Smooth muscle cell (in vitro differentiated cells): Measurements from ENCODE around the gene DAB2. TPM values are rescaled to one million over a fixed set of nuclear protein-coding genes. Genes with fewer than 3 reads are reported as not detected.

ENCODE experiments used
- DNase-seq: peaks from one replicate; lab custom pipeline; 2025; ENCODE audit not compliant: unreplicated experiment; lab: John Stamatoyannopoulos, UW
- H2AFZ ChIP-seq: fragments of 200-600 bp; sonication (generic); 2 replicates; pipeline ENCODE4 v1.6.0; 2016; ENCODE audit warnings: antibody characterized with exemption, low read depth, mild to moderate bottlenecking
- H3F3A ChIP-seq: fragments of 200-600 bp; sonication (generic); 2 replicates; pipeline ENCODE4 v1.6.0; 2017; ENCODE audit warnings: antibody characterized with exemption, low read depth
- H3K27ac ChIP-seq: fragments of 200-600 bp; sonication (generic); 2 replicates; pipeline ENCODE4 v1.5.1; 2016; ENCODE audit warnings: low read depth, mild to moderate bottlenecking
- H3K27me3 ChIP-seq: fragments of 200-600 bp; sonication (generic); 2 replicates; pipeline ENCODE4 v1.6.1; 2016; ENCODE audit warnings: low read depth, mild to moderate bottlenecking
- H3K36me3 ChIP-seq: fragments of 200-600 bp; sonication (generic); 2 replicates; pipeline ENCODE4 v1.5.1; 2016; ENCODE audit warnings: low read depth
- H3K4me1 ChIP-seq: fragments of 200-600 bp; sonication (generic); 2 replicates; pipeline ENCODE4 v1.5.1; 2016; ENCODE audit warnings: low read depth
- H3K4me2 ChIP-seq: fragments of 200-600 bp; sonication (generic); 2 replicates; pipeline ENCODE4 v1.6.0; 2016; ENCODE audit warnings: mild to moderate bottlenecking
- H3K4me3 ChIP-seq: fragments of 200-600 bp; sonication (generic); 2 replicates; pipeline ENCODE4 v1.5.1; 2016; ENCODE audit warnings: mild to moderate bottlenecking
- H3K79me2 ChIP-seq: fragments of 200-600 bp; sonication (generic); 2 replicates; pipeline ENCODE4 v1.6.0; 2016; ENCODE audit warnings: low read depth, mild to moderate bottlenecking
- H3K9ac ChIP-seq: fragments of 200-600 bp; sonication (generic); 2 replicates; pipeline ENCODE4 v1.6.0; 2016; ENCODE audit warnings: low read depth
- H3K9me3 ChIP-seq: fragments of 200-600 bp; sonication (generic); replicated peaks from 2 replicates; pipeline ENCODE4 v1.5.1; 2016; ENCODE audit warnings: low read depth
- H4K20me1 ChIP-seq: fragments of 200-600 bp; sonication (generic); 2 replicates; pipeline ENCODE4 v1.6.0; 2016; ENCODE audit warnings: low read depth
- CTCF ChIP-seq: fragments of 200-600 bp; sonication (generic); IDR thresholded peaks from 2 replicates; pipeline ENCODE4 v1.5.1; 2017; ENCODE audit warnings: borderline replicate concordance, mild to moderate bottlenecking, antibody characterized with exemption; ENCODE audit not compliant: insufficient read depth, poor library complexity, severe bottlenecking
- WGBS: methylation state at CpG from one replicate; pipeline ENCODE4 v1.1.7; 2016; ENCODE audit warnings: low lambda C conversion rate; 5-methylcytosine and 5-hydroxymethylcytosine counted together
- polyA plus RNA-seq: library from polyadenylated mRNA; unstranded; fragments of >200 nt; fragmentation: Nextera tagmentation; extraction: Ambion mirVana; gene quantifications from 2 replicates; pipeline ENCODE4 v1.2.1, GENCODE V29; 2016
- total RNA-seq: library from RNA; depleted of rRNA; stranded (reverse); fragments of >200 nt; gene quantifications from 2 replicates; pipeline ENCODE4 v1.2.3, GENCODE V29; 2014

The DAB2 gene
- total and polyA plus RNA-seq, 2 experiments from 2014 or later: 87.2 to 105 TPM

- H3K9ac ChIP-seq: no peak overlapping the region
- H3K4me3 ChIP-seq: no peak overlapping the region
- H3K4me2 ChIP-seq: peak overlapping the region; percentile 84
- peak overlapping the region; percentile 87 for H3K27ac ChIP-seq
- WGBS: 32% methylated on average over 1 of the region's 1 CpG
- H4K20me1 ChIP-seq: peaks cover 86% of the 10 kb centered on the region
- H3F3A ChIP-seq: peaks cover 21% of the 10 kb centered on the region
- no peak for TF ChIP-seq CTCF
- peaks cover 87% of the 10 kb centered on the region for H3K79me2 ChIP-seq
- no peaks in the 10 kb centered on the region for H3K36me3 ChIP-seq
- DNase-seq: no peak
- H3K4me1 ChIP-seq: peaks cover 19% of the 10 kb centered on the region
- no peaks in the 10 kb centered on the region for H3K27me3 ChIP-seq
- H3K9me3 ChIP-seq: no peaks in the 10 kb centered on the region
- H2AFZ ChIP-seq: no peak overlapping the region
These were observed 5.0 kb downstream of the DAB2 start for GRCh38 chr5:39419796-39420195.

- peaks cover 96% of the 10 kb centered on the region for H3K79me2 ChIP-seq
- H3K9me3 ChIP-seq: no peaks in the 10 kb centered on the region
- TF ChIP-seq CTCF: no peak
- no peak overlapping the region for H3K4me2 ChIP-seq
- H3K36me3 ChIP-seq: no peaks in the 10 kb centered on the region
- peaks cover 98% of the 10 kb centered on the region for H4K20me1 ChIP-seq
- H3F3A ChIP-seq: peaks cover 13% of the 10 kb centered on the region
- WGBS: 83% methylated on average over 3 of the region's 3 CpGs
- no peak overlapping the region for H3K9ac ChIP-seq
- no peaks in the 10 kb centered on the region for H3K27me3 ChIP-seq
- DNase-seq: no peak
- peaks cover 12% of the 10 kb centered on the region for H3K4me1 ChIP-seq
- H2AFZ ChIP-seq: no peak overlapping the region
- no peak overlapping the region for H3K4me3 ChIP-seq
- no peak overlapping the region for H3K27ac ChIP-seq
These were observed 6.8 kb downstream of the DAB2 start for GRCh38 chr5:39417979-39418378.

- Histone ChIP-seq H3K27me3 (no peaks in the 10 kb centered on the region), H3K9me3 (no peaks in the 10 kb centered on the region), H2AFZ (no peak overlapping the region), H4K20me1 (peaks cover 99% of the 10 kb centered on the region), H3K9ac (no peak overlapping the region), H3K36me3 (no peaks in the 10 kb centered on the region), H3K4me1 (peaks cover 10% of the 10 kb centered on the region), H3K4me2 (peak overlapping the region; percentile 10), H3K4me3 (no peak overlapping the region), H3K27ac (no peak overlapping the region), H3K79me2 (peaks cover 94% of the 10 kb centered on the region), H3F3A (peaks cover 4% of the 10 kb centered on the region)
- no peak for TF ChIP-seq CTCF
- no peak for DNase-seq
- 89% methylated on average over 2 of the region's 2 CpGs for WGBS
These were observed 9.6 kb downstream of the DAB2 start for GRCh38 chr5:39415201-39415600.

GRCh38 chr5:39414426-39414825 lies 10.4 kb downstream of the DAB2 start:
- Histone ChIP-seq H3K27ac (peak overlapping the region; percentile 69), H3F3A (peaks cover 4% of the 10 kb centered on the region), H3K27me3 (no peaks in the 10 kb centered on the region), H3K4me1 (peaks cover 14% of the 10 kb centered on the region), H3K36me3 (no peaks in the 10 kb centered on the region), H3K9me3 (no peaks in the 10 kb centered on the region), H3K4me3 (no peak overlapping the region), H2AFZ (no peak overlapping the region), H3K4me2 (no peak overlapping the region), H3K79me2 (peaks cover 94% of the 10 kb centered on the region), H4K20me1 (peaks cover 99% of the 10 kb centered on the region), H3K9ac (no peak overlapping the region)
- DNase-seq: no peak
- TF ChIP-seq CTCF: no peak
